GM12878 (cell line): ENCODE measurements around the gene NEXN. TPM values are rescaled to one million over a fixed set of nuclear protein-coding genes. Genes with fewer than 3 reads are reported as not detected.

Experiments
- ATAC-seq: fragments of 200-7000 bp; cut with Tn5 transposase; 3 replicates; pipeline ENCODE4 v1.9.1; 2020; ENCODE audit warnings: mild to moderate bottlenecking, moderate library complexity
- BruUV-seq: library from RNA; stranded (reverse); fragments of 400-500 nt; replicated peaks from 2 replicates; lab custom pipeline; 2021; lab: Mats Ljungman, UMichigan
- CTCF ChIA-PET: fragments of 300-600 bp; sonication (Branson Sonifier 250); formaldehyde crosslinking; extraction: SDS; loops from one replicate; lab custom pipeline; 2021; ENCODE audit warnings: inconsistent platforms; lab: Yijun Ruan, JAX
- POLR2A ChIA-PET: fragments of 350-600 bp; formaldehyde crosslinking; extraction: SDS; loops from one replicate; lab custom pipeline; 2021; ENCODE audit warnings: inconsistent platforms; lab: Charles Lee
- RAD21 ChIA-PET: fragments of 300-600 bp; sonication (Branson Sonifier 250); formaldehyde crosslinking; loops from one replicate; lab custom pipeline; 2023; ENCODE audit warnings: antibody characterized with exemption; ENCODE audit not compliant: unreplicated experiment; lab: Charles Lee
- SMC1A ChIA-PET: fragments of 300-600 bp; sonication (Branson Sonifier 250); formaldehyde crosslinking; loops from one replicate; lab custom pipeline; 2023; ENCODE audit not compliant: unreplicated experiment, uncharacterized antibody; lab: Charles Lee
- DNase-seq: peaks from one replicate; pipeline ENCODE4 v3.0.0-alpha.2; 2011; ENCODE audit warnings: low read depth, low spot score
- FAIRE-seq: peaks from 3 replicates; lab custom pipeline; 2011; peaks lifted over from hg19 to GRCh38; lab: Jason Lieb, UNC
- H2AFZ ChIP-seq: 2 replicates; pipeline ENCODE4 v1.6.0; 2011; ENCODE audit warnings: low read depth, low read length, control low read depth; ENCODE audit not compliant: control insufficient read depth
- H3K27ac ChIP-seq: 2 replicates; pipeline ENCODE4 v1.5.1; 2011; ENCODE audit warnings: control low read depth; ENCODE audit not compliant: control insufficient read depth, insufficient read depth
- H3K27me3 ChIP-seq, 2 experiments: replicated peaks in 1 of 2; 2 replicates each; pipeline versions ENCODE4 v1.6.0 to v1.6.1; 2011; ENCODE audit warnings: low read length in 1 of 2; ENCODE audit not compliant: control insufficient read depth in 2 of 2, insufficient read depth in 2 of 2
- H3K36me3 ChIP-seq, 2 experiments: 2 replicates each; pipeline ENCODE4 v1.5.1; 2011; ENCODE audit warnings: low read length in 1 of 2; ENCODE audit not compliant: control insufficient read depth in 2 of 2, insufficient read depth in 2 of 2
- H3K4me1 ChIP-seq: 2 replicates; pipeline ENCODE4 v1.6.1; 2011; ENCODE audit warnings: mild to moderate bottlenecking, low read length, moderate library complexity, mixed read lengths; ENCODE audit not compliant: control insufficient read depth, insufficient read depth
- H3K4me2 ChIP-seq: 2 replicates; pipeline ENCODE4 v1.6.0; 2011; ENCODE audit warnings: control low read depth; ENCODE audit not compliant: control insufficient read depth, insufficient read depth
- H3K4me3 ChIP-seq: fragments of 200-600 bp; sonication (generic); 2 replicates; pipeline ENCODE4 v1.5.1; 2016
- H3K79me2 ChIP-seq: 2 replicates; pipeline ENCODE4 v1.6.0; 2011; ENCODE audit warnings: low read length; ENCODE audit not compliant: control insufficient read depth, insufficient read depth
- H3K9ac ChIP-seq: 2 replicates; pipeline ENCODE4 v1.8.0; 2011; ENCODE audit warnings: low read length, control low read depth, mixed read lengths; ENCODE audit not compliant: control insufficient read depth, insufficient read depth
- H3K9me3 ChIP-seq: replicated peaks from 3 replicates; pipeline ENCODE4 v1.5.1; 2011; ENCODE audit warnings: mild to moderate bottlenecking, low read length; ENCODE audit not compliant: control insufficient read depth, insufficient read depth
- H4K20me1 ChIP-seq: 2 replicates; pipeline ENCODE4 v1.6.0; 2011; ENCODE audit not compliant: control insufficient read depth, insufficient read depth
- ASH2L ChIP-seq: fragments of 300-600, 200-600 bp; sonication (generic); IDR thresholded peaks from 2 replicates; pipeline ENCODE4 v1.6.1; 2017; ENCODE audit warnings: low read depth, mild to moderate bottlenecking, borderline replicate concordance
- BCL11A ChIP-seq: IDR thresholded peaks from 2 replicates; pipeline ENCODE4 v1.6.1; 2011; ENCODE audit warnings: low read depth, low read length
- BMI1 ChIP-seq: fragments of 450-650 bp; IDR thresholded peaks from 2 replicates; pipeline ENCODE4 v1.6.1; 2016; ENCODE audit warnings: mild to moderate bottlenecking, moderate library complexity, borderline replicate concordance
- CEBPB ChIP-seq, 2 experiments: fragments of 150-350 bp in 1 of 2; IDR thresholded peaks; 2 replicates each; pipeline ENCODE4 v1.6.1; 2012 to 2014; ENCODE audit warnings: low read depth in 2 of 2, low read length in 2 of 2, borderline replicate concordance in 1 of 2, inconsistent platforms in 1 of 2
- CREM ChIP-seq: IDR thresholded peaks from 2 replicates; pipeline ENCODE4 v1.6.1; 2014; ENCODE audit warnings: antibody characterized with exemption, low read depth
- ELK1 ChIP-seq: IDR thresholded peaks from 2 replicates; pipeline ENCODE4 v1.6.1; 2012; ENCODE audit warnings: low read depth, low read length, improper control_type of control experiment
- GABPA ChIP-seq: IDR thresholded peaks from 2 replicates; pipeline ENCODE4 v1.6.1; 2014; ENCODE audit warnings: antibody characterized with exemption, low read depth, mild to moderate bottlenecking, inconsistent platforms
- GATAD2B ChIP-seq: fragments of 450-650 bp; conservative IDR thresholded peaks from 2 replicates; pipeline ENCODE4 v1.6.1; 2017; ENCODE audit warnings: low read depth, mild to moderate bottlenecking, moderate library complexity
- HDGF ChIP-seq: fragments of 450-650 bp; IDR thresholded peaks from 2 replicates; pipeline ENCODE4 v1.6.1; 2016; ENCODE audit warnings: antibody characterized with exemption
- IRF4 ChIP-seq: IDR thresholded peaks from 2 replicates; pipeline ENCODE4 v1.6.1; 2011; ENCODE audit warnings: low read depth, low read length
- MEF2B ChIP-seq: fragments of 450-650 bp; IDR thresholded peaks from 2 replicates; pipeline ENCODE4 v1.6.1; 2018; ENCODE audit warnings: mild to moderate bottlenecking, moderate library complexity; ENCODE audit not compliant: partially characterized antibody, poor library complexity, severe bottlenecking
- MLLT1 ChIP-seq: fragments of 450-650 bp; IDR thresholded peaks from 2 replicates; pipeline ENCODE4 v1.6.1; 2016; ENCODE audit warnings: mild to moderate bottlenecking
- NFYA ChIP-seq: IDR thresholded peaks from 2 replicates; pipeline ENCODE4 v1.6.1; 2011; ENCODE audit warnings: low read depth, mild to moderate bottlenecking, low read length, improper control_type of control experiment, borderline replicate concordance
- NR2F1 ChIP-seq: fragments of 450-650 bp; conservative IDR thresholded peaks from 2 replicates; pipeline ENCODE4 v1.6.1; 2017; ENCODE audit warnings: mild to moderate bottlenecking
- RAD21 ChIP-seq: IDR thresholded peaks from 2 replicates; pipeline ENCODE4 v1.6.1; 2011; ENCODE audit warnings: mild to moderate bottlenecking, low read depth, low read length, moderate library complexity; ENCODE audit not compliant: insufficient read depth
- SIN3A ChIP-seq: IDR thresholded peaks from 2 replicates; pipeline ENCODE4 v1.6.1; 2012; ENCODE audit warnings: low read depth, low read length, improper control_type of control experiment
- SMAD5 ChIP-seq: IDR thresholded peaks from 2 replicates; pipeline ENCODE4 v1.6.1; 2016; ENCODE audit warnings: antibody characterized with exemption, low read depth
- STAT1 ChIP-seq: fragments of 450-650 bp; conservative IDR thresholded peaks from 2 replicates; pipeline ENCODE4 v1.6.1; 2014; ENCODE audit warnings: antibody characterized with exemption, mild to moderate bottlenecking
- TBL1XR1 ChIP-seq: IDR thresholded peaks from 2 replicates; pipeline ENCODE4 v1.6.1; 2012; ENCODE audit warnings: low read depth, low read length, improper control_type of control experiment
- YBX1 ChIP-seq: fragments of 450-650 bp; IDR thresholded peaks from 2 replicates; pipeline ENCODE4 v1.6.1; 2016; ENCODE audit warnings: antibody characterized with exemption
- ZNF207 ChIP-seq: fragments of 450-650 bp; IDR thresholded peaks from 2 replicates; pipeline ENCODE4 v1.6.1; 2014; ENCODE audit warnings: antibody characterized with exemption, mild to moderate bottlenecking, borderline replicate concordance
- WGBS: methylation state at CpG from one replicate; pipeline ENCODE4 v1.1.6; 2016; ENCODE audit warnings: low lambda C conversion rate; ENCODE audit not compliant: insufficient replicate concordance, insufficient coverage; ENCODE audit errors: missing lambda C conversion rate; 5-methylcytosine and 5-hydroxymethylcytosine counted together
- in situ Hi-C: fragments of 300-500 bp; cut with MboI; formaldehyde crosslinking; loops from 9 replicates; pipeline ENCODE4 v1.14.3; 2018; ENCODE audit warnings: mixed read lengths
- intact Hi-C: fragments of 100-400 bp; cut with micrococcal nuclease; formaldehyde crosslinking; loops from one replicate; pipeline ENCODE4 v1.14.2; 2022; ENCODE audit not compliant: unreplicated experiment
- polyA plus RNA-seq, 11 experiments: library from polyadenylated mRNA; depleted of rRNA in 4 of 11; unstranded in 6 of 11; stranded (reverse) in 5 of 11; fragments of >200 nt; fragmentation: Nextera tagmentation in 4 of 11; fragmentation: Illumina TruSeq in 1 of 11; extraction: Ambion mirVana in 4 of 11; extraction: Trizol in 1 of 11; gene quantifications; 1 replicate in 1 of 11; 2 replicates in 10 of 11; pipeline versions ENCODE4 v1.2.1 to v1.2.3, GENCODE V29; 2011 to 2016; ENCODE audit warnings: inconsistent platforms in 2 of 11, missing spikeins in 2 of 11, low read depth in 1 of 11
- total RNA-seq, 4 experiments: library from RNA; depleted of rRNA in 3 of 4; stranded (reverse); fragments of >200 nt in 3 of 4; fragmentation: Illumina TruSeq in 1 of 4; extraction: Trizol in 1 of 4; gene quantifications; 2 replicates each; pipeline versions ENCODE4 v1.2.1 to v1.2.3, GENCODE V29; 2013 to 2021

Gene NEXN
- total and polyA plus RNA-seq, 10 of the 15 experiments (the other 5 are each of a cell fraction or from before 2014, with no cell fraction given), result 2.5 to 46.6 (median 15.4) TPM

DNA sequence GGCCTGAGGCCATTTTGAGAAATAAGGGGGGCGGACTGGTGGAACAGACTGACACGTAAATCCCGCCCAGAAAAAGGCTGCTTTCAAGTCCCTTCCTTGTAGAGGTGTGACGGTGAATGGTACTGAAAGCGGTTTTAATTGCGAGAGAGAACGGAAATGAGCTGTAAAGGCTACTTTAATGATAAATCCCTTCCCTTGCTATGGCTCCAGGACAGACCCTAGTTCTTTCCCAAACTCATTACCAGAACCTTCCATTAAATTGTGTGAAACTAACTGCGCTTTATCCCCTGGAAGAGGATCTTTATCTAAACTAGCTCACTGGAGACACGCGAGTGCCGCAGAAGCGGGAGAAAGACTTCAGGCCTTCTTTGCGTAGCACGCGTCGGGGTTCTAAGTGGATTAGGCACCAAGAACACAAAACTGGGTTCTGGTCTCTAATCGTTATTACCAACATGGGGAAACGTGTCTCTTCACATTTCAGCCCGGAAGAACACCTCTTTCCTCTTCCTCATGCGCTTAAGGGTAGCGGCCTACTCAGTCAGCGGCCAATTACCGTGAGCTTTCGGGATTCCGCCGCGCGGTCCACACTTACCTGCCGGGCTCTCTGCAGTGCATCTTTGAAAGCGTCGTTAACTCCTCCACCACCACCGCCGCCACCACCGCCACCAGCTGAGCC is 90.0 kb downstream of the NEXN start:
- Histone ChIP-seq H3K36me3 (peaks cover 0 to 13% of the 10 kb centered on the region in 2 experiments; a peak in 1 of 4 replicates), H3K9ac (peak overlapping the region; percentile 100), H3K79me2 (peaks cover 83% of the 10 kb centered on the region), H4K20me1 (peaks cover 13% of the 10 kb centered on the region; the same call in 1 of the 2 replicates), H3K9me3 (no peaks in the 10 kb centered on the region; the same call in 2 of the 3 replicates), H3K4me1 (no peaks in the 10 kb centered on the region; the same call in 1 of the 2 replicates), H3K27ac (peak overlapping the region; percentile 100), H2AFZ (peak overlapping the region; percentile 41), H3K4me3 (peak overlapping the region; percentile 95), H3K27me3 (no peaks in the 10 kb centered on the region), H3K4me2 (peak overlapping the region; percentile 71)
- in situ Hi-C loops (no loop called here), intact Hi-C loops (loop anchor here (2.0 to 5.0 kb wide), 5 partner anchors 206 to 1041 kb away; partner anchors contain the start of genes IFI44L and ZZZ3)
- TSS peak; percentile 77 for BruUV-seq
- SMC1A ChIA-PET, result interaction anchor here (1.0 to 4.5 kb wide), 13 partner anchors 10 to 671 kb away, joined by 3 to 89 read pairs (median 4); partner anchors contain the start of genes DNAJB4, IFI44 and MIGA1
- DNase-seq, result peak; percentile 89
- CTCF ChIA-PET, result interaction anchor here (0.6 to 5.6 kb wide), 14 partner anchors 11 to 671 kb away, joined by 3 to 73 read pairs (median 4); partner anchors contain the start of genes DNAJB4, IFI44 and IFI44L
- RAD21 ChIA-PET, result interaction anchor here (0.8 to 9.7 kb wide), 6 partner anchors 21 to 644 kb away, joined by 3 to 158 read pairs (median 4); partner anchors contain the start of genes DNAJB4 and IFI44L
- FAIRE-seq, result peak; percentile 93
- 0% methylated on average over 34 of the region's 34 CpGs for WGBS
- POLR2A ChIA-PET, result interaction anchor here (0.6 to 11.4 kb wide), 12 partner anchors 10 to 673 kb away, joined by 3 to 312 read pairs (median 3); partner anchors contain the start of genes DNAJB4 and ZZZ3
- peak; percentile 77 for ATAC-seq
- TF ChIP-seq CEBPB (IDR thresholded peaks at IDR 0.05; ENCODE audit: borderline replicate concordance in 1 of 2, low read depth in 2 of 2, low read length in 2 of 2) (no peak), ASH2L (no peak), MLLT1 (peak; percentile 89), YBX1 (no peak), ZNF207 (no peak), STAT1 (no peak), TBL1XR1 (peak; percentile 22; the same call in 1 of the 2 replicates), MEF2B (peak; percentile 29), GABPA (0 out of 2 replicates have a peak, but pooled peaks have one; percentile 43), SMAD5 (peak; percentile 76; the same call in 1 of the 2 replicates), SIN3A (0 out of 2 replicates have a peak, but pooled peaks have one; percentile 21), GATAD2B (peak; percentile 78), RAD21 (no peak), IRF4 (peak; percentile 81; the same call in 1 of the 2 replicates), BCL11A (peak; percentile 67; the same call in 1 of the 2 replicates), NR2F1 (no peak), CREM (no peak), NFYA (no peak), ELK1 (no peak), BMI1 (0 out of 2 replicates have a peak, but pooled peaks have one; percentile 12), HDGF (no peak)
